Activated CD4-positive, alpha-beta T cell treated with anti-CD3 and anti-CD28 coated beads, Interleukin-2, amount 10 ng/mL, durations not matched to agents 7 days and 5 days (primary cell): ENCODE data around the gene TRPC1. TPM values are rescaled to one million over a fixed set of nuclear protein-coding genes. Genes with fewer than 3 reads are reported as not detected.

ENCODE experiments used
- CTCF ChIA-PET: fragments of 350-600 bp; sonication (Branson Sonifier 250); formaldehyde crosslinking; loops from one replicate; lab custom pipeline; 2021; ENCODE audit warnings: antibody characterized with exemption; lab: Charles Lee
- POLR2A ChIA-PET: fragments of 350-600 bp; sonication (Branson Sonifier 250); formaldehyde crosslinking; loops from one replicate; lab custom pipeline; 2021; ENCODE audit warnings: antibody characterized with exemption; lab: Charles Lee
- DNase-seq: peaks from one replicate; pipeline ENCODE4 v3.0.0-alpha.2; 2020
- H3K27ac Mint-ChIP-seq: one replicate; pipeline ENCODE4 v1.8.0; 2021; ENCODE audit warnings: mild to moderate bottlenecking, moderate library complexity, mixed read lengths
- H3K27me3 Mint-ChIP-seq: one replicate; pipeline ENCODE4 v1.8.0; 2021; ENCODE audit warnings: mixed read lengths
- H3K36me3 Mint-ChIP-seq: one replicate; pipeline ENCODE4 v1.8.0; 2021; ENCODE audit warnings: low read depth, mixed read lengths
- H3K4me1 Mint-ChIP-seq: one replicate; pipeline ENCODE4 v1.8.0; 2021; ENCODE audit warnings: mixed read lengths
- H3K4me3 Mint-ChIP-seq: one replicate; pipeline ENCODE4 v1.8.0; 2021; ENCODE audit warnings: mild to moderate bottlenecking, moderate library complexity, mixed read lengths
- H3K9me3 Mint-ChIP-seq: one replicate; pipeline ENCODE4 v1.8.0; 2021; ENCODE audit warnings: mixed read lengths
- total RNA-seq, 2 experiments: library from RNA; stranded (reverse); gene quantifications; one replicate each; pipeline ENCODE4 v1.2.3, GENCODE V29; 2021

TRPC1 gene
- total RNA-seq, 2 experiments from 2014 or later = 1.2 to 1.6 TPM

DNA sequence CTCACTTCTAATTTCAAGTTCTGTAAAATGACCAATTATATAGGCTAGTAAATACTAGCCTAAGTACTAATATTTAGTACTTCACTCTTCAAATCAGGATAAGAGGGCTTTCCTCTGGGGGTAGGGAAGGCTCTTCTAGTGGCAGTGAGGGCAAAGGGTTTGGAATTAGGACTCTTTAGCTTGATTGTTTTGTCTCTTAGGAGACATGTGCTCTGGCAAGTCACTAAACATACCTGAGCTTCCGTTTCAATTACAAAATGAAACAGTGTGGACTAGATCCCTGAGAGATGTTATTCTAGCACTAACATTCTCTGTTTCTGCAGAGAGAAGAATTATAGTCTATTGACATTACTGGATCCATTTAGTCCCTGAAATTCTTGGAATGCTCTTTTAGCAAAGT is 93.5 kb downstream of the TRPC1 start:
- H3K9me3 Mint-ChIP-seq = no peaks in the 10 kb centered on the region
- ChIA-PET CTCF (interaction anchor here (1.1 to 2.0 kb wide), 2 partner anchors 11 to 227 kb away, joined by 3 to 12 read pairs; no protein-coding TSS in a partner anchor), POLR2A (no interaction called here)
- H3K27me3 Mint-ChIP-seq = peaks cover 18% of the 10 kb centered on the region
- no peaks in the 10 kb centered on the region for H3K36me3 Mint-ChIP-seq
- no peaks in the 10 kb centered on the region for H3K4me1 Mint-ChIP-seq
- no peak overlapping the region for H3K4me3 Mint-ChIP-seq
- DNase-seq = no peak
- no peak overlapping the region for H3K27ac Mint-ChIP-seq

DNA sequence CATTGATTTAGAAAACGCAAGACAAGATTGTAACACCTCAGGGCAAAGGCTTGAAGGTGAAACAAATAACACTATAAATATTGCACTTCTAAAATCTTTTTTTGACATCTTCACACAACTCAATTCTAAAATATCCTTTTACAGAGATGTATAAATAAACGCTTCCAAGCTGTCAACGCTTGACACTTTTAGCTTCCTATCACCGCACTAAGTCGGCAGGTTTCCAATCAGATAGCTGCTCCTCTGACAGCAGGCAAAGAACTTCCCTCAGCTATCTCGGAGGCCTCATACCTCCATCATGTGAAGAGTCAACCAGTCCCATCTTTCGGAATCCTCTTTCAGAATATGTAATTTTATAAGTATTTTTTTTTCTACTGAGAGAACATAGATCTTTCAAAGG is 94.1 kb downstream of the TRPC1 start:
- H3K4me3 Mint-ChIP-seq = no peak overlapping the region
- H3K4me1 Mint-ChIP-seq = no peaks in the 10 kb centered on the region
- ChIA-PET POLR2A (no interaction called here), CTCF (interaction anchor here (1.1 to 2.0 kb wide), 2 partner anchors 10 to 227 kb away, joined by 3 to 12 read pairs; no protein-coding TSS in a partner anchor)
- DNase-seq = no peak
- H3K27ac Mint-ChIP-seq = no peak overlapping the region
- H3K27me3 Mint-ChIP-seq = peaks cover 16% of the 10 kb centered on the region
- no peaks in the 10 kb centered on the region for H3K36me3 Mint-ChIP-seq
- H3K9me3 Mint-ChIP-seq = no peaks in the 10 kb centered on the region

- H3K36me3 Mint-ChIP-seq = no peaks in the 10 kb centered on the region
- H3K27me3 Mint-ChIP-seq = peaks cover 15% of the 10 kb centered on the region
- no peaks in the 10 kb centered on the region for H3K9me3 Mint-ChIP-seq
- ChIA-PET CTCF (no interaction called here), POLR2A (no interaction called here)
- H3K4me1 Mint-ChIP-seq = no peaks in the 10 kb centered on the region
- DNase-seq = no peak
- H3K27ac Mint-ChIP-seq = no peak overlapping the region
- no peak overlapping the region for H3K4me3 Mint-ChIP-seq
Observed at GRCh38 chr3:142818651-142819050, 94.8 kb downstream of the TRPC1 start.

DNA sequence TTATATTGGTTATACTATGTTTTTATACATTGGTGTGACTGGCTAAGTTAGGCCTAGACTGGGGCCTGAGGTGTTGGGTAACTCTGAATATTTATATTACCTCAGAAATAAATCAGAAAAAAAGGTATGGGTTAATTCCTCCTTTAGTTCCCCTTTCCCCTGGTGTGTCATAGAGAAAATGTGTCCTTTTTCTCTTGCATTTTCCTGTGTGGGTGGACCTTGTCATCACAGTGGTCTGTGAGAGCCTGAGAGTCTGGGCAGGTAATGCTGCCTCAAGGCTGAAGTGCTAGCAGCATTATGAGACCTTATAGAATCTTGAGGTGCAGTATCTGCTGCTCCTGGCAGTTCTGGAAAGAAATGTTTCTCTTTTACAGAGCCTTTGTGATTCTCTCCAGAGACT is 95.3 kb downstream of the TRPC1 start:
- Mint-ChIP-seq H3K4me1 (no peaks in the 10 kb centered on the region), H3K9me3 (no peaks in the 10 kb centered on the region), H3K27me3 (peaks cover 14% of the 10 kb centered on the region), H3K4me3 (no peak overlapping the region), H3K36me3 (no peaks in the 10 kb centered on the region), H3K27ac (no peak overlapping the region)
- ChIA-PET POLR2A (no interaction called here), CTCF (no interaction called here)
- no peak for DNase-seq

DNA sequence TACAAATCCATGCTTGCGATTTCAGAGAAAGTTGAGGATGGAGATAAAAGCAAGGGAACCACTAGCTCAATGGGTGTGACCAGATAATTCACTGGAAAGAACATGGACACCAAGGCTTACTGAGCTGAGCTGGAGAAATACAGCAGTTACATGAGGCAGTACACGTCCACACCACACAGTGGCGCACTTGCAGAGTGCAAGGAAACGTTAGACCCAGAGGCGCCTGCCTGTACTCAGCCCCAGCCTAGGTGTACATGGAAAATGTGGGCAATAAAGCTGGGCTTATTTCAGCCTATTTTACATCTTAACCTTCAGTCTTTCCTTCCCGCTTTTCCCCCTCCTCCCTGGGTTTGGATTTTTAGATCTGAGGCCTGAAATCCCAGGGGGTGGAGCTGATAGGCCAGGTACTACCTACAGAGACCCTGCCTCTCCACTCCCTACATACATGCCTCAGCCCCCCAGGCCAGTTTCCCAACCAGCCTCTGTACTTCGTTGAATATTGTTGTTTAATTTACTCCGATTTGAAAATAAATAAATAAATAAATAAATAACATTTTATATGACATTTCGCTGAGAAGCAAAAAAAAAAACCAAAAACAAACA is 105.0 kb downstream of the TRPC1 start:
- H3K4me3 Mint-ChIP-seq = no peak overlapping the region
- POLR2A ChIA-PET = no interaction called here
- no peak overlapping the region for H3K27ac Mint-ChIP-seq
- no peaks in the 10 kb centered on the region for H3K36me3 Mint-ChIP-seq
- peak; percentile 73 for DNase-seq
- no peaks in the 10 kb centered on the region for H3K4me1 Mint-ChIP-seq
- CTCF ChIA-PET = interaction anchor here (0.6 to 2.1 kb wide), 17 partner anchors 12 to 376 kb away, joined by 3 to 12 read pairs (median 3); no protein-coding TSS in a partner anchor
- no peaks in the 10 kb centered on the region for H3K9me3 Mint-ChIP-seq
- peaks cover 15% of the 10 kb centered on the region for H3K27me3 Mint-ChIP-seq

- ChIA-PET POLR2A (no interaction called here), CTCF (no interaction called here)
- H3K4me1 Mint-ChIP-seq = no peaks in the 10 kb centered on the region
- H3K27me3 Mint-ChIP-seq = peaks cover 23% of the 10 kb centered on the region
- no peak for DNase-seq
- H3K36me3 Mint-ChIP-seq = no peaks in the 10 kb centered on the region
- no peaks in the 10 kb centered on the region for H3K9me3 Mint-ChIP-seq
- no peak overlapping the region for H3K27ac Mint-ChIP-seq
- H3K4me3 Mint-ChIP-seq = no peak overlapping the region
Observed at GRCh38 chr3:142837526-142837925, 113.7 kb downstream of the TRPC1 start.

GRCh38 chr3:142839831-142840230 is 116.0 kb downstream of the TRPC1 start:
- no peaks in the 10 kb centered on the region for H3K4me1 Mint-ChIP-seq
- peaks cover 14% of the 10 kb centered on the region for H3K27me3 Mint-ChIP-seq
- ChIA-PET POLR2A (no interaction called here), CTCF (interaction anchor here (0.6 kb wide), 1 partner anchor 147 kb away, joined by 3 read pairs; no protein-coding TSS in a partner anchor)
- DNase-seq = no peak
- no peak overlapping the region for H3K27ac Mint-ChIP-seq
- no peaks in the 10 kb centered on the region for H3K36me3 Mint-ChIP-seq
- no peak overlapping the region for H3K4me3 Mint-ChIP-seq
- no peaks in the 10 kb centered on the region for H3K9me3 Mint-ChIP-seq

DNA sequence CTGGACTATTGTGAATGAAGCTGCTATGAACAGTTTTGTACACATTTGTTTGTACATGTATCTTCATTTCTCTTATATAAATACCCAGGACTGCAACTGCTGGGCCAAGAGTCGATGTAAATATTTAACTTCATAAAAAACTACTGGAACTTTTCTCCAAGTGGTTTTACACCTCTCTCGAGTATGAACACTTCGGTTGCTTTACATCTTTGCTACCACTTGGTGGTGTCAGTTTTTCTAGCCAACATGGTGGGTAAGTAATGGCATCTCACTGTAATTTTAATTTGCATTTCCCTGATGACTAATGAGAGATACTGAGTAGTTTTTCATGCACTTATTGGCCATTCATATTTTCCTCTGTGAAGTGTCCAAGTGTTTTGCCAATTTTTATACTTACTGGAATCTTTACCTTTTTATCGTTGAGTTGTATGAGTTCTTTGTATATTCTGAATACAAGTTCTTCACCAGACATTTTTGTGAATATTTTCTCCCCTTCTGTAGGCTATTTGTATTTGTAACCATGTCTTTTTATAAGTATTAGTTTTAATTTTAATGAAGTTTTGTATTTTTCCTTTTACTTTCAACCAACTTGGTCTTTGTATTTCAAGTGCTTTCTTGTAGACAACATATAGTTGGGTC is 120.6 kb downstream of the TRPC1 start:
- CTCF ChIA-PET = no interaction called here
- Mint-ChIP-seq H3K4me3 (no peak overlapping the region), H3K9me3 (no peaks in the 10 kb centered on the region), H3K36me3 (no peaks in the 10 kb centered on the region), H3K27ac (no peak overlapping the region), H3K4me1 (no peaks in the 10 kb centered on the region), H3K27me3 (peaks cover 5% of the 10 kb centered on the region)
- DNase-seq = peak; percentile 9
- POLR2A ChIA-PET = no interaction called here

- H3K36me3 Mint-ChIP-seq = no peaks in the 10 kb centered on the region
- no peak for DNase-seq
- no peaks in the 10 kb centered on the region for H3K9me3 Mint-ChIP-seq
- CTCF ChIA-PET = interaction anchor here (1.5 kb wide), 1 partner anchor 11 kb away, joined by 4 read pairs; no protein-coding TSS in a partner anchor
- no peak overlapping the region for H3K4me3 Mint-ChIP-seq
- no peaks in the 10 kb centered on the region for H3K4me1 Mint-ChIP-seq
- POLR2A ChIA-PET = no interaction called here
- peaks cover 5% of the 10 kb centered on the region for H3K27me3 Mint-ChIP-seq
- H3K27ac Mint-ChIP-seq = no peak overlapping the region
Observed at GRCh38 chr3:142846779-142847577, 123.1 kb downstream of the TRPC1 start.

GRCh38 chr3:142849148-142849547 is 125.3 kb downstream of the TRPC1 start:
- H3K4me1 Mint-ChIP-seq = no peaks in the 10 kb centered on the region
- ChIA-PET CTCF (interaction anchor here (1.3 kb wide), 1 partner anchor 21 kb away, joined by 4 read pairs; no protein-coding TSS in a partner anchor), POLR2A (no interaction called here)
- H3K27ac Mint-ChIP-seq = no peak overlapping the region
- DNase-seq = no peak
- no peaks in the 10 kb centered on the region for H3K9me3 Mint-ChIP-seq
- no peaks in the 10 kb centered on the region for H3K36me3 Mint-ChIP-seq
- H3K27me3 Mint-ChIP-seq = peaks cover 5% of the 10 kb centered on the region
- H3K4me3 Mint-ChIP-seq = no peak overlapping the region

DNA sequence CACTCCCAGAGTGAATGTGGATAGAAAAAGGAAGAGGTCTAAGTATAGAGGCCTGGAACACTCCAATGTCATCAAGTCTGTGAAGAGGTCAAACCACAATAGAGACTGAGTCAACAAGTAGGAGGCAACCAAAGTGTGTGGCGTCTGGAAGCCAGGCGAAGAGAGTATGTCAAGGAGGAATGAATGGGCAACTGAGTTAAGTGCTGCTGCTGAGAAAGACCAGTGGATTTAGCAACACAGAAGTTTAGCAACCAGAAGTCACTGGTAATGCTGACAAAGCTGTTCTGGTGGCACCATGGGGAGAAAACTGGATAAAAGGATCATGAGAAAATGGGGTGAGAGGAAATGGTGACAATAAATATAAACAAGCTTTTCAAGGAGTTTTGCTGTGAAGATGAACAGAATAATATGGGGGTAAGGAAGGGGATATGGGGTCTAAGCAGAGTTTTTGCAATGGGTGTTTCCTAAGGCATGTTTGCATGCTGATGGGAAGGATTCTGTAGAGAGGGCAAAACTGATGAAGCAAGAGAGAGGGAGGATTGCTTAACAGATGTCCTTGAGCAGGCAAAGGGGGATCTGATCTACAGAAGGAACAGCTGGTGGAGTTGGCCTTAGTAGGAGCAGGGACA is 126.7 kb downstream of the TRPC1 start:
- CTCF ChIA-PET = interaction anchor here (0.8 kb wide), 1 partner anchor 21 kb away, joined by 3 read pairs; no protein-coding TSS in a partner anchor
- no peak overlapping the region for H3K4me3 Mint-ChIP-seq
- POLR2A ChIA-PET = no interaction called here

GRCh38 chr3:142852009-142852408 is 128.2 kb downstream of the TRPC1 start:
- Mint-ChIP-seq H3K27ac (no peak overlapping the region), H3K9me3 (no peaks in the 10 kb centered on the region), H3K4me3 (no peak overlapping the region), H3K36me3 (no peaks in the 10 kb centered on the region), H3K27me3 (peaks cover 7% of the 10 kb centered on the region), H3K4me1 (no peaks in the 10 kb centered on the region)
- POLR2A ChIA-PET = interaction anchor here (0.6 kb wide), 1 partner anchor 69 kb away, joined by 3 read pairs; no protein-coding TSS in a partner anchor
- no peak for DNase-seq
- CTCF ChIA-PET = no interaction called here

More for the DNA sequence above, 126.7 kb downstream of the TRPC1 start:
- Mint-ChIP-seq H3K36me3 (no peaks in the 10 kb centered on the region), H3K27ac (no peak overlapping the region), H3K9me3 (no peaks in the 10 kb centered on the region), H3K4me1 (no peaks in the 10 kb centered on the region), H3K27me3 (peaks cover 7% of the 10 kb centered on the region)
- no peak for DNase-seq
